ENCODE measurements around the gene TBL1X.

Gene TBL1X

DNA sequence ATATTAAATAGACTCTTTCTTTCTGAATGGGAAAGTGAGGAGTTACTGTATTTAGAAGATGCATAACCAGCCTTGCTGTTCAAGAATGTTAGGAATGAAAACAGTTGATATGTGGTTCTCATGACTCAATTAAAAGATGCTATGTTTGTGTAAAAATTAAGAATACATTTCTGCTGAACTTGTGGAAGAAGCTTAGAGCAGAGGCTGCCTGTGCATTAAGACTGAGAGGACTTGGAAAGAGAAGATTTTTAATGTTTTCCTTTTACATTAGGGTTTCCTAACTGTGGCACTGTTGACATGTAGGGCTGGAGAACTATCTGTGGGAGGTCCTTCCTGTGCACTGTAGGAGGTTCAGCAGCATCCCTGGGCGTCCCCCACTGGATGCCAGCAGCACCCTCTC lies 163.1 kb downstream of the TBL1X start:
- DNase-seq (ENCODE audit: low read depth, low spot score), result no peak

DNA sequence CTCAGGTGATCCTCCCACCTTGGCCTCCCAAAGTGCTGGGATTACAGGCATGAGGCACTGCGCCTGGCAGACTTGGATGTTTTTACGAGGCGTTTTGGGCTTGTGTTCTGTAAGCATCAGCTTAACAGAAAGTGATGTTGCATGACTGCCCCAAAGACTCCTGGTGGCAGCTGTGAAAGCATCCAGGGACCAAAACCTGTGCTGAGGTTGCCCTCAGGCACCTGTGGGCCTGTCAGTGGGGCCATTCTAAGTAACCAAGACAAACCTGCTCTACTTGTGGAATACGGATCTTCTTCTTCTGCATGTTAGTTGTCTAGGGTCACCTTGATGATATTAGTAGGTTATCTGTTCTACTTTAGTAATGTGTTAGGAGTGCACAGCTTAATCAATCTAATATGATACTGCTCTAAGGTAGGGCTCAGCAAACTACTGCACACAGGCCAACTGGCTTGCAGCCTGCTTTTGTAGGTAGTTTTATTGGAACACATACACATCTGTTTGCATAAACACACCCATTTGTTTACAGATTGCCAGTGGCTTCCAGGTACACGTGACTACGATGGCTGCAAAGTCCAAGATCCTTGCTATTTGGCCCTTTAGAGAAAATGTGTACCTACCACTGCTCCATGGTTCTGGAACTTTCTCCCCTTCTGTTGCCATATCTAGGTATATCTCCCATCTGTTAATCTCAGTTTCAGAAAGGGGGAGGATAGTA lies 164.1 kb downstream of the TBL1X start:
- DNase-seq (ENCODE audit: low read depth, low spot score), result no peak

DNA sequence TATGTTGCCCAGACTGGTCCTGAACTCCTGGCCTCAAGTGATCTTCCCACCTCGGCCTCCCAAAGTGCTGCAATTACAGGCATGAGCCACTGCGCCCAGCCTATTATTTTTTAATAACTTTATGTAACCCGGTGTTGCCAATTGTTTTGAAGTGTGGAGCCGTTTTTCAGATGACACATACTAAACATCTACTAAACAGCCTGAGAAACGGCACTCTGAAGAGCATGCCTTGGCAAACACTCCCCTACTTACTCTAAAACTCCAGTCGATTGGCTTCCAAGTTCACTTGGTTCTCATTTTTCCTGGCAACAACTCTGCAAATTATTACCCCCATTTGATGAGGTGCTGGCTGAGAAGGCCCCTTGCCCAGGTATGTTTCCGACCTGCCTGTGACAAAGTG lies 169.7 kb downstream of the TBL1X start:
- no peak for DNase-seq (ENCODE audit: low read depth, low spot score)

DNA sequence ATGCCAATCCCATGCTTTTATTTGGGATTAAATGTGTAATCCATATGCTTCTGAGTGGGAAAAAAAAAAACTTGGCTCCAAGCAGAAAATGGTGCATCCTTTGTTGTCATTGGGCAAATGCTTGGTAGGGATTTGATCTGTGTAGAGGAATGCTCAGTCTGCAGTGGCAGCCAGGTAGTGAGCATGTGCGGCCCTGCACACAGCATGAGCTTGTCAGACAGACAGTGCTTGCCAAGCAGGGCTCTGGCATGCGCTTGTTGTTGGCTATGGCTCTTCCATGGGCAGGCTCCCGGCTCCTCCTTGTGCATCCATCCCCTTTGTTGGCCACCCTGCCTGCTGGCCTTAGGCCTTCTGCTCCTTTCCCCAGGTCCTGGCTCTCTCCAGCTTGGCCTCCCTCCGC lies 170.5 kb downstream of the TBL1X start:
- DNase-seq (ENCODE audit: low read depth, low spot score), result no peak

DNA sequence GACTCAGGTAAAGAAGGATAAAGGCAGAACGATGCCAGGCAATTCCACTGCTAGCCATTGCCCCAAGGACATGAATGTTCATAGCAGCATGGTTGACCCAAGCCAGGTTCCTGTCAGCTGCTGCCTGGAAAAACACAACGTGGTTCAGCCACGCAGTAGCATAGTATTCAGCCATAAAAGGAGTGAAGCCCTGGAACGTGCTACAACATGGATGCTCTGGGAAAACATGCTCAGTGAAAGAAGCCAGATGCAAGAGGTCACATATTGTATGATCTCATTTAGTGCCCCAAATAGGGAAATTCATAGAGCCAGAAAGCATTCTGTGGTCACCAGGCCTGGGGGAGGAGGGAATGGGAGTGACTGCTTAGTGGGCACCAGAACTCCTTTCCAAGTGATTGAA lies 170.9 kb downstream of the TBL1X start:
- DNase-seq (ENCODE audit: low read depth, low spot score), result no peak

DNA sequence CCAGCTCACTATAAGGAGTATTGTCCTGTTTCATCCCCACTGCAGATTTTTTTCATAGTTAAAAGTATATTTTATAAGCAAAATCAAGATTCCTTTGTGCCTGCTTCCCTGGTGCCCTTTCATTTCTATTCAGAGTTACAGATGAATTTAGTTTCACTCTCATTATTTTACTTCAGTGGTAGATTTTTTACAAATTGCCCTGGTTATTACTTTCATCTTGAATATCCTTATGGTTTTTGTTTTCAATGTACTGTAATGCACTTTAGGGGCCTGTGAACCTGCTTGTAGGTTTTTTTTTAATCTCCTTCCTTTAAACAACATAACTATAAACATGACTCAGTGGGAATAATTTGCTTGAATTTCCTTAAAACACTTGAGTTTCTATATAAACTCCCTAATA lies 174.0 kb downstream of the TBL1X start:
- no peak for DNase-seq (ENCODE audit: low read depth, low spot score)

DNA sequence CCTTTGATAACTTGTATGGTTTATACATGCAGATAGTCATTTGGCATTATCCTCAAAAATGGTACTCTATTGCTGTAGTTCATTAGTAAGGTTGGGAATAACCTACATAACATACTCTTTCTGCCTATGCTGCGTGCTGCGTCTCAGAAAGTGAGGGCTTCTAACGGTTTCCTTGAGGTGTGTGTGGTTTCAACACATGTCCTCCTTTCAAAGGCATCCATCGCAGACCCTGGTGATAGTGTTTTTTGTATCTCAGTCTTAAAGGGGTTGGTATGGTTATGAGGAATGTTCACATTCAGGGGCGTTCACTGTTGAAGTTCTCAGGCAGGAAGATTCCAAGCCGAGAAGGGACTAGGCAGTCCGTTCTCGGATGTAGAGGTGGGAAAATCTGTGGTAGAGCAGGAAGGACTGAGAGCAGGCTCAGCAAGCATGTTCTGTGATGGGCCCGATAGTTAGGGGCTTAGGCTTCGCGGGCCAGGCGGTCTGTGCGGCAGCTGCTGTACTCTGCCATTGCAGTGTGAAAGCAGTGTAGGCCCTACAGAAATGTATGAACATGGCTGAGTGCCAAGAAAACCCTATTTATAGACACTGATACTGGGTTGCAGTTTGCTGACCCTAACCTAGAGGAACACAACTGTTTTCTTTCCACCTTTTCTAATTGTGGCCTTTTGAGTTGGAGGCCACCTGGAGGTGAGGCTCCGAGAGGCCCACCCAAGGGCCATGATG lies 177.6 kb downstream of the TBL1X start:
- DNase-seq (ENCODE audit: low read depth, low spot score), result no peak

DNA sequence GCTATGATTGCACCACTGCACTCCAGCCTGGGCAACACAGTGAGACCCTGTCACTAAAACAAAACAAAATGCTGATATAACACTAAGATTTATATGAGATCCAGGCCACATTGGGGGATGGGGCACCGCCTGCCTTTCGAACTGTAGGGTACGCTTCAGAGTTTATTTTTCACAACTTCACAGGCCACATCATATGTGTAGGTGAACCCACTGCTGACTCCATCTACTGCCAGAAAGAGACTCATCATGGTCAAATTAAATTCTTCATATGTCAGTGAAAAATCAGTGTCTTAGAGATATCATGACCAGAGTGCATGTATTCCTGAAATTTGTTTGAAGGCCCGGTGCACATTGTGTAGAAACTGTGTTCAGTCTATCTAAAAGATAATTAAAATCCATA lies 178.9 kb downstream of the TBL1X start:
- DNase-seq (ENCODE audit: low read depth, low spot score), result no peak

DNA sequence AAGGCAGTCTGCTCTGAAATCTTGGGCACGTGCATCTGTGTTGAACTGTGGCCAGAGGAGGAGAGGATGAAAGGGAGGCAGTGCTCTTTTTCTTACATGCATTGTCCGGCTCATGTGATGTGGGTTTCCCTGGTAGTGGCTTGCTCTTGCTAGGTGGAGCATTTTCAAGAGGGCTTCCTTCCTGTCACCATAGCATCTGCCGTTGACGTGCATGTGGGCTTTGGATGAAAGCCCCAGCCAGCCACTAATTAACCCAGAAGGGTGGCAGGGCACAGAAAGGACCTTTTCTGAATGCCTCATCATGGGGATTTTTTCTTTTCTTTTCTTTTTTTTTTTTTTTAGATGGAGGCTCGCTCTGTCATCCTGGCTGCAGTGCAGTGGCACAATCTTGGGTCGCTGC lies 179.5 kb downstream of the TBL1X start:
- DNase-seq (ENCODE audit: low read depth, low spot score), result peak; percentile 2

DNA sequence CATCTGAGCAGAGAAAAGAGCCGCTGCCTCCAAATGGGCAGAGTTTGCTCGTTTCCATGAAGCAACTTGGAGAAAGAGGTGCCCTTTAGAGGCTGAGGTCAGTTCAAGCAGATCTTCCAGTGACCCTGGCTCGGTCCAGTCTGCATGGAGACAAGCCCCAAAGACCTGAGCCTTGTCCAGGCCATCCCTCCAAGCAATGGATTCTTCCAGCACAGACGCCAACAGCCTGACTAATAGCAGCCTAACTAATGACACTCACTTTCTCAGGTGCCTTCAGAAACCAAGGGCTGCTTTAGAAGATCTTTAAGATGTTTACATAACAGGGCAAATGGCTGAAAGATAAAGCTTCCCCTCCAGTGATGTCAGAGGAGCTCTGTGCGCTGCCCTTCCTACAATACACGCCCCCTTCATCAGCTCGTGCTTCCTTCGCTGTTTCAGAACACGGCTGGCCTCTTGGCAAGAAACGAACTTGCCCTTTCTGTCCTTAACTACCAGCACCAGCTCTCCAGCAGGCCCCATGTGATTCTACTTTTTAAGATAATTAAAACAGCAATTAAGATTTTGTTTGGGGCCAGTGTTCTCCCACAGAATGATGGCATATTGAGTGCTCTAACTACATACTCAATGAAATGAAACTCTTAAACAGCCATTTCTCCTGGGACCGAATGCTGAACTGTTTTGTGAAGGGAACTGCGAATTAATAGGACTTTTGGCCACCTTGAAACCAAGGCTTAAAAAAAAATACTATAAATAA lies 181.8 kb downstream of the TBL1X start:
- no peak for DNase-seq (ENCODE audit: low read depth, low spot score)

DNA sequence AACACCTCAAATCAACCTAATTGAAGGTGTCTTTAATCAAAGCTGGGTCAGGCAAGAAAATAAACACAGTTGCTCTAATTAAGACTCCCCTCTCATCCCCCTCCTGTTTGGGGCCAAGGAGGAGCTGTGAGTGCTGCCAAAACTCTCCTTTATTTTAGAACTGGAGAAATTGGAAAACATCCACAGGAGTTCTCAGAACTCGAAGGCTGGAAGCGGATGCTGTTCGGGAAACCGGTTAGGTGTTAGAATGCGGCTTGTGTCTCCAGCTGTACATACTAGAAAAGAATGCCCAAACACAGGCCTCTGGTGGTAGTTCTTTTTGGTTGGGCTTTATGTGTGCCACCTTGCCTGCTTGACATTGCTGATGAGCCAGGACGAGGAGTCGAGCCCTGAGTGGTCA lies 182.6 kb downstream of the TBL1X start:
- no peak for DNase-seq (ENCODE audit: low read depth, low spot score)

DNA sequence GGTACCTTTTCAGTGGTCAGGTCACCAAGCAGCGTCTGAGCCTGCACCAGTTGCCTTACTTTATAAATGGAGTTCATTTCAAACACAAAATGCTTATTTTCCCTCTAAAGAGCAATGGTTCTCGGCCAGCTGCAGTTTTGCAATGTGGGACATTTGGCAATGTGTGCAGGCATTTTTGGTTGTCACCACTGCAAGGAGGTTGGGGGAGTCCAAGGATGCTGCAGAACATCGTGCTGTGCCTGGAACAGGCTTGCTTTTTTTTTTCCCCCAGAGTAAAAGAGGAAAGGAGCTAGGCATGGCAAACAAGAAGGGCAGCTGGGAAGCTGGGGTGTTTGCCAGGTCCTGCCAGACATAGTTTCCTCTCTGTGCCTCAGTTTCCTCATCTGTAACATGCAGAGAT lies 185.2 kb downstream of the TBL1X start:
- no peak for DNase-seq (ENCODE audit: low read depth, low spot score)

DNA sequence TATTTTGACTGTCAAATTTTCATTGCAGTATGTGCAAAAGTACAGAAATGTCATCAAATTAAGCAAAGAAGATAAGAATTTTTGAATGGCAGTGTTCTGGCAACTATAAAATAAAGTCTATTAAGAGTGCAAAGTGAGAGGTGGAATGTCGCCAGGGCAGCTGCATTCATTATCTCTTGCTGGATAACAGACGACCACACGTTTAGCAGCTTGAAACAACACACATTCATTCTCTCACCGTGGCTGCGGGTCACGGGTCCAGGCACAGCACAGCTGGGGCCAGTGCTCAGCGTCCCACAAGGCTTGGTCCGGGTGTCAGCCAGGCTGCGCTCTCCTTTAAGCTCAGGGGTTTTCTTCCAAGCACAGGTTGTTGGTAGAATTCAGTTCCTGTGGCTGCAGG lies 186.9 kb downstream of the TBL1X start:
- DNase-seq (ENCODE audit: low read depth, low spot score), result no peak

DNA sequence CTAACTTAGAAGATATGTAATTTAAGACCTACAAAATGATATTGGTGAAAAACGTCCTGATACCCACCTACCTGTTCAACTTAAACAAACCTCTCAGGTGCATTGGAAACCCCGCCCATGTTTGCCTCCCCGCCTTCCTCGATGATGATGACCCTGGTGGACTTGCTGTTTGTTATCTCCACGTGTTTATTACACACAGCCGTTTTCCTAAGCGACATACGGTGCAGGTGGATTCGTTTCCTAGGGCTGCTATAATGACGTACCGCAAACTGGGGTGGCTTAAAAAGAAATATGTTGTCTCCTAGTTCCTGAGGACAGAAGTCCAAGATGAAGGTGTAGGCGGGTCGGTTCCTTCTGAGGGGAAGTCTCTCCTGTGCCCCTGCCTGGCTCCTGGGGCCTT lies 190.1 kb downstream of the TBL1X start:
- DNase-seq (ENCODE audit: low read depth, low spot score), result no peak

DNA sequence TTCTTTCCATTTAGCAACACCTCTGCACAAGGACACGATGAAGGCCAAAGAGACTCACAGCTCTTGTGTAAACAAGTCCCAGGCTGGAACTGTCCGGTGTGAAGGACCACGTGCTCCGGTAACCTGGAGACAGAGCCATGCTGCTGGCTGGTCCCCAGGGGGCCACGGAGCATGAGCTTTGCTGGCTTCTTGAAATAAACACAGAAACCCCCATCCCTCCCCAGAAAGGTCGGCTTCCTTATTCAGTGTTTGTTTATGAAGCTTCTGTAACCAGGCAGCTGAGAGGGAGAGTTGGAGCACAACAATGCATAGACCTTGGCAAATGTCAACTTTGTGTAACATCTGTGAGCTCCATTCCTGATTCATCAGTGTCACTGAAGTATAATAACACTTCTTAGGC lies 191.4 kb downstream of the TBL1X start:
- DNase-seq (ENCODE audit: low read depth, low spot score), result no peak

DNA sequence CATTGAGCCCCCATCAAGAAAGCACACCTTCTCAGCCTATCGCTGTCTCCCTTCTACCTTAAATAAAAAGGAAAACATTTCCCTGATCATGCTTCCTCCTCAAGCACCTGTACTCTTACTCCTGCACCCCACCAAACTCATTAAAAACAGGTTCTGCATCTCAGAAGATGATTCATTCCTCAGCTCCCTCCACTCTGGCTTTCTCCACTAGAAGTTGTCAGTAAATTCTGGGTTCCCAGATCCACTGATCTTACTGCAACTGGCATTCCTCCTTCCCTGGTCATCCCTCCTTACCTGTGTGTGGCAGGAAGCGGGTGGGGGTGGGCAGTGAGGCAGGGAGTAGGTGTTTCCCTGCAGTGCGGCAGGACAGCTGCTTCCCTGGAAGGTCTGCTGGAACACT lies 192.0 kb downstream of the TBL1X start:
- no peak for DNase-seq (ENCODE audit: low read depth, low spot score)

DNA sequence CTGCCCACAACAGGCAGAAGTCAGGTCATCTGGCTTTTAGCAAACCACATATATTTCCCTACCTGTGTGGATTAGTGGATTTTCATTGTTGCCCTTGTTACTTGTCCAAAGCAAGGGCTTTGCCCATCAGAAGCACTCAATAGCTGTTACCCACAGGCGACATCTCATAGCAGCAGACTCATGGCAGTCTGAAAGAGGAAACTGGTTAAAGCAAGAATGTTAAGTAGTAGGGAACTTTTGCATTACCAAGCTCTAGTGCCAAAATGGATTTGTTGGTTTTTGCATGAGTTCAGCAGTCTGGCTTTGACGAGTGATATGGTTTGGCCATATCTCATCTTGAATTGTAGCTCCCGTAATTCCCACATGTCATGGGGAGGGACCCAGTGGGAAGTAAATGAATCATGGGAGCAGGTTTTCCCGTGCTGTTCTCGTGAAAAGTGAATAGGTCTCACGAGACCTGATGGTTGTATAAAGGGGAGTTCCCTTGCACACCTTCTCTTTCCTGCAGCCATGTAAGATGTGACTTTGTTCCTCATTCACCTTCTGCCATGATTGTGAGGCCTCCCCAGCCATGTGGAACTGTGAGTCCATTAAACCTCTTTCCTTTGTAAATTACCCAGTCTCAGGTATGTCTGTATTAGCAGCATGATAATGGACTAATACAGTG lies 192.9 kb downstream of the TBL1X start:
- DNase-seq (ENCODE audit: low read depth, low spot score), result no peak

DNA sequence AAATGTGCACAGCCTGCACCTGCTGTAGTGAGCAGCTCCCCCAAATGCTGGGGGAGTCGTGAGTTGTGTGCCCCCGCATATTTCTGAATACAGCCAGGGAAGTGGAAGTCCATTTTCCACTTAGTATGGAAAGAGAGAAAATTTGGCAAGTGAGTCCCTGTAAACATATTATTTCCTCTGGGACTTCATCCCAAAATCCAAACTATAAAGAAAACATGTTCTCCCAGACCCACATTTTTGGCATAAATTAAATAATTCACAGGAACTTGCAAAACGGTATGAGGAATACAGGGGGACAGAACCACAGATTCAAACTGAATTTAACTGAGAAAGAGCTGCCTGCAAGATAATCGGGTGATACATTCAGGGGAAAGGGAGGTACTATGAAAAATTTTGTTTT lies 193.6 kb downstream of the TBL1X start:
- no peak for DNase-seq (ENCODE audit: low read depth, low spot score)

DNA sequence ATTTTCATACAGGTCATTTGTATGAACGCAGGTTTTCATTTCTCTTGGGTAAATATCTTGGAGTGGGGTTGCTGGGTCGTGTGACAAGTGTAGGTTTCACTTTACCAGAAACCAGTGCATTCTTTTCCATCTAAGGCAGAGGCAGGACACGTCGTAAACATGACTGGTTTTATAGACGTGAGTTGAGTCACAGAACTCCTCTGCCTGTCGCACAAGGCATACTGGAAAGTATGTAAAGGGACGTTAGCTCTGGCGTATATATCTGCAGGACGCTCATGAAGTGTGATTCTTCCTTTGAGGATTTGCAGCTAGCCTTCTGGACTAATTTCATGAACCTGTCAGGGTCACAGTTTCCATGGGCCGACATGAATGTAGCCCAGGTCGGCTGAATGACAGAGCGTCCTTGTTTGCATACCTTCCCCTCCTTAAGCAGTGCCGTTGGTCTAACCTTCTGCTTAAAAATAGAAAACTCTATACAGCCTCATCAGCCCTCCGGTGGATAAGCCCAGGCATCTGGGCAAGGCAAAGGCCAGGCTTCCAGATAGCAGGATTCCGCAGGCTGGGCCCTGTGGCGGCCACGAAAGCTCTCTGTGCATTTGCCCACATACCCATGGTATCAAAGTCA lies 194.8 kb downstream of the TBL1X start:
- no peak for DNase-seq (ENCODE audit: low read depth, low spot score)

DNA sequence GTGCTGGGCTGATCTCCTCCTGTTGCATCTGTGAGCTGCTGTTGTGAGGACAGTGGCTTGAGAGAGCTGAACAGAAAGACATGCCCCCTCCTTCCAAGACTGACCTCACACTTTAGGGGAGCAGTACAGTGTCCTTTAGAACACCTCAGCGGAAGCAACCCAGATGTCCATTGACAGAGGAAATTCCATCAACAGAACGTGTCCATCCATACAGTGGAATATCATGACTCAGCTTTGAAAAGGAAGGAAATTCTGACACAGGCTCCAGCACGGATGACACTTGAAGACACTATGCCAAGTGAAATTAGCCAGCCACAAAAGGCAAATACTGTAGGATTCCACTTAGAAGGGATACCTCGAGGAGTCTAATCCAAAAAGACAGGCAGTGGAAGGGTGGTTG lies 197.3 kb downstream of the TBL1X start:
- no peak for DNase-seq (ENCODE audit: low read depth, low spot score)

DNA sequence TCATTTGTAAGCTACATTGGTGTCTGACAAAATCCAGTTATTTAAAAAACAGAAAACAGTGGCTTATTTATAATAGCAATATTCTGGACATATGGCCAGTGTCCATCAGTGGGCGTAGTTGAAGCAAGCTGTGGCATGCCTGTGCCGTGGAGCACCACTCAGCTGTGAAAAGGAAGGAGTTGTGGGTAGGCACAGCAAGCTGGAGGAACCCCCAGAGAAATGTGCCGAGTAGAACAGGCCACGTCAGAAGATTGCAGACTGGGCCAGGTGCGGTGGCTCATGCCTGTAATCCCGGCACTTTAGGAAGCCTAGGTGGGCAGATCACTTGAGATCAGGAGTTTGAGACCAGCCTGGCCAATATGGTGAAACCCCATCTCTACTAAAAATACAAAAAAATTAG lies 198.4 kb downstream of the TBL1X start:
- no peak for DNase-seq (ENCODE audit: low read depth, low spot score)

DNA sequence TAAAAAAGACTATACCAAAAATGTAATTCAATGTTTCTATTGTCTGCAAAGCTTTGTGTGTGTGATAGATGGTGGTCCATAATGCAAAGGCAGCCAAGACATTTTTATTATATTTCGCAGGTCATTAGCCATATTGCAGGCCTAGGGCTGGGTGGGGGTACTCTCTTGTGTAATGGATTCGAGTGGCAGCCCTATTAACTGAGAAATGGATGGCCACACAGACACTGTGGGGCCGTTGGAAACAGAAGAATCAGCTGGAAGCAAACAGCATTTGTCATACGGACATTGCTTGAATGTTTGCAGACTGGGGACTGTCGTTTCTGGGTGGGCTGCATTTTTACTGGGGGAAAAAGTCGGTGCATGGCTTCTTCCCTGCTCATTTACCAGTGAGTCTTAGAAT lies 199.4 kb downstream of the TBL1X start:
- no peak for DNase-seq (ENCODE audit: low read depth, low spot score)
